HepG2 (cell line): ENCODE results near the gene SLC17A9. TPM values are rescaled to one million over a fixed set of nuclear protein-coding genes. Genes with fewer than 3 reads are reported as not detected.
A peak's percentile ranks its signal among the peaks of the same experiment; 100 is the strongest.

ENCODE experiments used
- BRD4 ChIP-seq: sonication (generic); formaldehyde crosslinking; IDR thresholded peaks from 2 replicates; pipeline ENCODE4 v1.4.0; 2020; ENCODE audit warnings: missing genetic modification reagents
- CCAR2 ChIP-seq: fragments of 200-400 bp; formaldehyde crosslinking; optimal IDR thresholded peaks from 2 replicates; pipeline ENCODE3; 2018; ENCODE audit warnings: low read depth, mild to moderate bottlenecking, low read length, moderate library complexity
- CHCHD3 ChIP-seq: sonication (generic); formaldehyde crosslinking; IDR thresholded peaks from 2 replicates; pipeline ENCODE4 v1.8.0; 2022; ENCODE audit warnings: mild to moderate bottlenecking, missing genetic modification reagents, moderate library complexity
- FOXK1 ChIP-seq: sonication (generic); formaldehyde crosslinking; IDR thresholded peaks from 2 replicates; pipeline ENCODE4 v1.4.0; 2020; ENCODE audit warnings: low read depth, missing genetic modification reagents, borderline replicate concordance
- HDAC1 ChIP-seq: sonication (generic); formaldehyde crosslinking; IDR thresholded peaks from 2 replicates; pipeline ENCODE4 v1.5.1; 2020; ENCODE audit warnings: mild to moderate bottlenecking, missing genetic modification reagents
- HOMEZ ChIP-seq: IDR thresholded peaks from 2 replicates; pipeline ENCODE4 v1.6.1; 2016; ENCODE audit warnings: low read depth
- MAF1 ChIP-seq: sonication (generic); formaldehyde crosslinking; IDR thresholded peaks from 2 replicates; pipeline ENCODE4 v1.5.0; 2020; ENCODE audit warnings: missing genetic modification reagents, borderline replicate concordance
- NCOA2 ChIP-seq: sonication (generic); formaldehyde crosslinking; IDR thresholded peaks from 2 replicates; pipeline ENCODE4 v1.8.0; 2022; ENCODE audit warnings: inconsistent platforms
- NFIB ChIP-seq: sonication (generic); formaldehyde crosslinking; IDR thresholded peaks from 2 replicates; pipeline ENCODE4 v1.9.0; 2021; ENCODE audit warnings: missing genetic modification reagents, mild to moderate bottlenecking, borderline replicate concordance
- PBX2 ChIP-seq: IDR thresholded peaks from 2 replicates; pipeline ENCODE4 v1.6.1; 2016; ENCODE audit warnings: control low read depth
- PHF20 ChIP-seq: sonication (generic); formaldehyde crosslinking; IDR thresholded peaks from 2 replicates; pipeline ENCODE4 v1.5.0; 2020; ENCODE audit warnings: mild to moderate bottlenecking, missing genetic modification reagents
- POLR2A ChIP-seq, 2 experiments: IDR thresholded peaks; 2 replicates each; pipeline ENCODE4 v1.6.1; 2011; ENCODE audit warnings: low read depth in 2 of 2, low read length in 2 of 2, mild to moderate bottlenecking in 1 of 2, moderate library complexity in 1 of 2; ENCODE audit not compliant: insufficient read depth in 1 of 2
- TEF ChIP-seq: sonication (generic); formaldehyde crosslinking; IDR thresholded peaks from 2 replicates; pipeline ENCODE4 v1.5.0; 2020; ENCODE audit warnings: missing genetic modification reagents
- THAP7 ChIP-seq: sonication (generic); formaldehyde crosslinking; IDR thresholded peaks from 2 replicates; pipeline ENCODE4 v1.8.1; 2023; ENCODE audit warnings: mild to moderate bottlenecking, missing genetic modification reagents
- ZBTB37 ChIP-seq: sonication (generic); formaldehyde crosslinking; IDR thresholded peaks from 2 replicates; pipeline ENCODE4 v1.4.0; 2020; ENCODE audit warnings: mild to moderate bottlenecking, missing genetic modification reagents
- ZBTB8A ChIP-seq: sonication (generic); formaldehyde crosslinking; IDR thresholded peaks from 2 replicates; pipeline ENCODE4 v1.4.0; 2020; ENCODE audit warnings: mild to moderate bottlenecking, low read depth, missing genetic modification reagents, borderline replicate concordance
- ZNF20 ChIP-seq: sonication (generic); formaldehyde crosslinking; IDR thresholded peaks from 2 replicates; pipeline ENCODE4 v1.4.0; 2020; ENCODE audit warnings: mild to moderate bottlenecking, moderate library complexity, missing genetic modification reagents
- ZNF230 ChIP-seq: sonication (generic); formaldehyde crosslinking; IDR thresholded peaks from 2 replicates; pipeline ENCODE4 v1.4.0; 2020; ENCODE audit warnings: mild to moderate bottlenecking, missing genetic modification reagents
- ZNF235 ChIP-seq: sonication (generic); formaldehyde crosslinking; IDR thresholded peaks from 2 replicates; pipeline ENCODE4 v1.8.1; 2023; ENCODE audit warnings: mild to moderate bottlenecking, missing genetic modification reagents, borderline replicate concordance
- ZNF512 ChIP-seq: sonication (generic); formaldehyde crosslinking; IDR thresholded peaks from 2 replicates; pipeline ENCODE4 v1.4.0; 2020; ENCODE audit warnings: mild to moderate bottlenecking, missing genetic modification reagents
- ZNF558 ChIP-seq: sonication (generic); formaldehyde crosslinking; IDR thresholded peaks from 2 replicates; pipeline ENCODE4 v1.9.0; 2022; ENCODE audit warnings: mild to moderate bottlenecking, missing genetic modification reagents, borderline replicate concordance
- ZNF7 ChIP-seq: IDR thresholded peaks from 2 replicates; pipeline ENCODE4 v1.6.1; 2016; ENCODE audit warnings: missing biosample characterization, missing genetic modification reagents
- ZNF761 ChIP-seq: sonication (generic); formaldehyde crosslinking; conservative IDR thresholded peaks from 2 replicates; pipeline ENCODE4 v1.4.0; 2020; ENCODE audit warnings: mild to moderate bottlenecking, missing genetic modification reagents
- ZNF816 ChIP-seq: sonication (generic); formaldehyde crosslinking; IDR thresholded peaks from 2 replicates; pipeline ENCODE4 v1.8.0; 2022; ENCODE audit warnings: missing genetic modification reagents, mild to moderate bottlenecking, borderline replicate concordance
- polyA plus RNA-seq, 8 experiments: library from polyadenylated mRNA; depleted of rRNA in 3 of 8; stranded (reverse) in 7 of 8; unstranded in 1 of 8; fragments of >200 nt; fragmentation: Illumina TruSeq in 4 of 8; extraction: Trizol in 4 of 8; gene quantifications; 2 replicates each; pipeline versions ENCODE4 v1.2.1 to v1.2.3, GENCODE V29; 2011 to 2016; ENCODE audit warnings: low read depth in 4 of 8, missing spikeins in 1 of 8, mixed read lengths in 1 of 8; ENCODE audit not compliant: insufficient read depth in 1 of 8
- total RNA-seq, 5 experiments: library from RNA; depleted of rRNA; stranded (reverse); fragments of >200 nt; fragmentation: Illumina TruSeq; extraction: Trizol; gene quantifications; 2 replicates each; pipeline ENCODE4 v1.2.3, GENCODE V29; 2016; ENCODE audit warnings: low read depth in 1 of 5

SLC17A9 gene
- total and polyA plus RNA-seq, 2 of the 13 experiments (the other 11 are each of a cell fraction or from before 2014, with no cell fraction given), result 110 to 191 TPM

GRCh38 chr20:62929051-62929538 lies 23.4 kb upstream of the SLC17A9 start (continued):
- TF ChIP-seq MAF1 (CRISPR knock-in tag) (no peak), ZNF20 (CRISPR knock-in tag) (no peak), ZNF235 (no peak), PHF20 (no peak), ZBTB8A (no peak), CHCHD3 (CRISPR knock-in tag) (no peak), HOMEZ (CRISPR knock-in tag) (no peak), ZNF816 (CRISPR knock-in tag) (no peak), ZNF7 (CRISPR knock-in tag) (no peak), ZNF230 (CRISPR knock-in tag) (no peak), ZNF558 (CRISPR knock-in tag) (no peak), ZBTB37 (CRISPR knock-in tag) (no peak), FOXK1 (CRISPR knock-in tag) (no peak), THAP7 (CRISPR knock-in tag) (no peak), HDAC1 (peak; percentile 15; the same call in 1 of the 2 replicates), POLR2A (IDR thresholded peaks at IDR 0.05; ENCODE audit: insufficient read depth in 1 of 2, low read depth in 2 of 2, low read length in 2 of 2) (peak in 1 of 2 experiments; percentile 39; a peak in 1 of 4 replicates), ZNF761 (CRISPR knock-in tag) (no peak), TEF (CRISPR knock-in tag) (no peak), NCOA2 (CRISPR knock-in tag) (no peak), ZNF512 (CRISPR knock-in tag) (no peak), BRD4 (CRISPR knock-in tag) (no peak), CCAR2 (no peak), PBX2 (CRISPR knock-in tag) (no peak), NFIB (CRISPR knock-in tag) (no peak)
